ENCODE measurements around the gene UCK1. TPM values are rescaled to one million over a fixed set of nuclear protein-coding genes. Genes with fewer than 3 reads are reported as not detected.

The UCK1 gene
- polyA plus RNA-seq, 2 donors = 17.3 to 19.4 TPM

- Histone ChIP-seq H3K27me3 (ENCODE audit: control insufficient read depth in 1 of 2, insufficient read depth in 2 of 2, low read length in 2 of 2) (no peaks in the 10 kb centered on the region), H3K4me1 (ENCODE audit: control insufficient read depth in 2 of 2, insufficient read depth in 2 of 2, low read length in 1 of 2) (peaks cover 3 to 7% of the 10 kb centered on the region in 2 donors), H3K36me3 (ENCODE audit: control insufficient read depth in 2 of 2, insufficient read depth in 2 of 2, low read length in 1 of 2) (peaks cover 0 to 30% of the 10 kb centered on the region in 2 donors), H3K27ac (ENCODE audit: low read depth in 2 of 2, low read length in 1 of 2) (peak overlapping the region in 1 of 2 donors; percentile 16), H3K9me3 (ENCODE audit: control insufficient read depth in 2 of 2, insufficient read depth in 1 of 2, low read depth in 1 of 2, low read length in 1 of 2) (no peaks in the 10 kb centered on the region), H3K4me3 (ENCODE audit: low read depth in 1 of 2, low read length in 2 of 2) (no peak overlapping the region)
- WGBS, 2 donors = 45 to 50% methylated on average over 5 of the region's 5 CpGs
Measured at GRCh38 chr9:131500939-131501541, 30.0 kb downstream of the UCK1 start.

- Histone ChIP-seq H3K9me3 (ENCODE audit: control insufficient read depth in 2 of 2, insufficient read depth in 1 of 2, low read depth in 1 of 2, low read length in 1 of 2) (no peaks in the 10 kb centered on the region), H3K4me1 (ENCODE audit: control insufficient read depth in 2 of 2, insufficient read depth in 2 of 2, low read length in 1 of 2) (peaks cover 3 to 7% of the 10 kb centered on the region in 2 donors), H3K27me3 (ENCODE audit: control insufficient read depth in 1 of 2, insufficient read depth in 2 of 2, low read length in 2 of 2) (no peaks in the 10 kb centered on the region), H3K27ac (ENCODE audit: low read depth in 2 of 2, low read length in 1 of 2) (no peak overlapping the region), H3K36me3 (ENCODE audit: control insufficient read depth in 2 of 2, insufficient read depth in 2 of 2, low read length in 1 of 2) (peaks cover 5 to 37% of the 10 kb centered on the region in 2 donors), H3K4me3 (ENCODE audit: low read depth in 1 of 2, low read length in 2 of 2) (no peak overlapping the region)
- WGBS, 2 donors = 63 to 64% methylated on average over 12 of the region's 12 CpGs
Measured at GRCh38 chr9:131500377-131500776, 30.7 kb downstream of the UCK1 start.

GRCh38 chr9:131499254-131499767 lies 31.8 kb downstream of the UCK1 start:
- Histone ChIP-seq H3K36me3 (ENCODE audit: control insufficient read depth in 2 of 2, insufficient read depth in 2 of 2, low read length in 1 of 2) (peaks cover 13 to 47% of the 10 kb centered on the region in 2 donors), H3K27ac (ENCODE audit: low read depth in 2 of 2, low read length in 1 of 2) (no peak overlapping the region), H3K4me1 (ENCODE audit: control insufficient read depth in 2 of 2, insufficient read depth in 2 of 2, low read length in 1 of 2) (peaks cover 3 to 7% of the 10 kb centered on the region in 2 donors), H3K27me3 (ENCODE audit: control insufficient read depth in 1 of 2, insufficient read depth in 2 of 2, low read length in 2 of 2) (no peaks in the 10 kb centered on the region), H3K4me3 (ENCODE audit: low read depth in 1 of 2, low read length in 2 of 2) (no peak overlapping the region), H3K9me3 (ENCODE audit: control insufficient read depth in 2 of 2, insufficient read depth in 1 of 2, low read depth in 1 of 2, low read length in 1 of 2) (no peaks in the 10 kb centered on the region)
- 78 to 81% methylated on average over 7 of the region's 7 CpGs for WGBS, 2 donors

GRCh38 chr9:131496844-131497405 lies 34.1 kb downstream of the UCK1 start:
- 69 to 80% methylated on average over 10 of the region's 10 CpGs for WGBS, 2 donors
- Histone ChIP-seq H3K9me3 (ENCODE audit: control insufficient read depth in 2 of 2, insufficient read depth in 1 of 2, low read depth in 1 of 2, low read length in 1 of 2) (no peaks in the 10 kb centered on the region), H3K4me3 (ENCODE audit: low read depth in 1 of 2, low read length in 2 of 2) (no peak overlapping the region), H3K27ac (ENCODE audit: low read depth in 2 of 2, low read length in 1 of 2) (no peak overlapping the region), H3K36me3 (ENCODE audit: control insufficient read depth in 2 of 2, insufficient read depth in 2 of 2, low read length in 1 of 2) (peaks cover 30 to 69% of the 10 kb centered on the region in 2 donors), H3K4me1 (ENCODE audit: control insufficient read depth in 2 of 2, insufficient read depth in 2 of 2, low read length in 1 of 2) (peaks cover 3% of the 10 kb centered on the region in 2 donors), H3K27me3 (ENCODE audit: control insufficient read depth in 1 of 2, insufficient read depth in 2 of 2, low read length in 2 of 2) (no peaks in the 10 kb centered on the region)

GRCh38 chr9:131495785-131496184 lies 35.3 kb downstream of the UCK1 start:
- WGBS, 2 donors = 86% methylated on average over 22 of the region's 22 CpGs

GRCh38 chr9:131494296-131494870 lies 36.7 kb downstream of the UCK1 start:
- WGBS, 2 donors = 89 to 91% methylated on average over 22 of the region's 22 CpGs
- no peak overlapping the region for H3K27ac ChIP-seq (ENCODE audit: low read depth in 2 of 2, low read length in 1 of 2)

More at GRCh38 chr9:131495785-131496184, 35.3 kb downstream of the UCK1 start:
- Histone ChIP-seq H3K9me3 (ENCODE audit: control insufficient read depth in 2 of 2, insufficient read depth in 1 of 2, low read depth in 1 of 2, low read length in 1 of 2) (no peaks in the 10 kb centered on the region), H3K4me1 (ENCODE audit: control insufficient read depth in 2 of 2, insufficient read depth in 2 of 2, low read length in 1 of 2) (peaks cover 0 to under 1% of the 10 kb centered on the region in 2 donors), H3K36me3 (ENCODE audit: control insufficient read depth in 2 of 2, insufficient read depth in 2 of 2, low read length in 1 of 2) (peaks cover 41 to 79% of the 10 kb centered on the region in 2 donors), H3K27me3 (ENCODE audit: control insufficient read depth in 1 of 2, insufficient read depth in 2 of 2, low read length in 2 of 2) (no peaks in the 10 kb centered on the region), H3K27ac (ENCODE audit: low read depth in 2 of 2, low read length in 1 of 2) (no peak overlapping the region), H3K4me3 (ENCODE audit: low read depth in 1 of 2, low read length in 2 of 2) (no peak overlapping the region)

GRCh38 chr9:131492070-131492469 lies 39.0 kb downstream of the UCK1 start:
- Histone ChIP-seq H3K4me3 (ENCODE audit: low read depth in 1 of 2, low read length in 2 of 2) (no peak overlapping the region), H3K36me3 (ENCODE audit: control insufficient read depth in 2 of 2, insufficient read depth in 2 of 2, low read length in 1 of 2) (peaks cover 51 to 93% of the 10 kb centered on the region in 2 donors), H3K27ac (ENCODE audit: low read depth in 2 of 2, low read length in 1 of 2) (no peak overlapping the region), H3K27me3 (ENCODE audit: control insufficient read depth in 1 of 2, insufficient read depth in 2 of 2, low read length in 2 of 2) (no peaks in the 10 kb centered on the region), H3K9me3 (ENCODE audit: control insufficient read depth in 2 of 2, insufficient read depth in 1 of 2, low read depth in 1 of 2, low read length in 1 of 2) (no peaks in the 10 kb centered on the region), H3K4me1 (ENCODE audit: control insufficient read depth in 2 of 2, insufficient read depth in 2 of 2, low read length in 1 of 2) (no peaks in the 10 kb centered on the region)
- WGBS, 2 donors = 85 to 86% methylated on average over 6 of the region's 6 CpGs

More at GRCh38 chr9:131494296-131494870, 36.7 kb downstream of the UCK1 start:
- Histone ChIP-seq H3K9me3 (ENCODE audit: control insufficient read depth in 2 of 2, insufficient read depth in 1 of 2, low read depth in 1 of 2, low read length in 1 of 2) (no peaks in the 10 kb centered on the region), H3K4me1 (ENCODE audit: control insufficient read depth in 2 of 2, insufficient read depth in 2 of 2, low read length in 1 of 2) (no peaks in the 10 kb centered on the region), H3K4me3 (ENCODE audit: low read depth in 1 of 2, low read length in 2 of 2) (no peak overlapping the region), H3K27me3 (ENCODE audit: control insufficient read depth in 1 of 2, insufficient read depth in 2 of 2, low read length in 2 of 2) (no peaks in the 10 kb centered on the region), H3K36me3 (ENCODE audit: control insufficient read depth in 2 of 2, insufficient read depth in 2 of 2, low read length in 1 of 2) (peaks cover 45 to 88% of the 10 kb centered on the region in 2 donors)

- whole genome bisulfite sequencing, 2 donors = 93 to 96% methylated on average over 20 of the region's 20 CpGs
- peaks cover 51 to 87% of the 10 kb centered on the region in 2 donors for H3K36me3 ChIP-seq (ENCODE audit: control insufficient read depth in 2 of 2, insufficient read depth in 2 of 2, low read length in 1 of 2)
- H3K4me1 ChIP-seq (ENCODE audit: control insufficient read depth in 2 of 2, insufficient read depth in 2 of 2, low read length in 1 of 2) = no peaks in the 10 kb centered on the region
- H3K27me3 ChIP-seq (ENCODE audit: control insufficient read depth in 1 of 2, insufficient read depth in 2 of 2, low read length in 2 of 2) = no peaks in the 10 kb centered on the region
- no peaks in the 10 kb centered on the region for H3K9me3 ChIP-seq (ENCODE audit: control insufficient read depth in 2 of 2, insufficient read depth in 1 of 2, low read depth in 1 of 2, low read length in 1 of 2)
- no peak overlapping the region for H3K4me3 ChIP-seq (ENCODE audit: low read depth in 1 of 2, low read length in 2 of 2)
- H3K27ac ChIP-seq (ENCODE audit: low read depth in 2 of 2, low read length in 1 of 2) = no peak overlapping the region
Measured at GRCh38 chr9:131491001-131491710, 39.9 kb downstream of the UCK1 start.

GRCh38 chr9:131490514-131490913 lies 40.5 kb downstream of the UCK1 start:
- H3K4me1 ChIP-seq (ENCODE audit: control insufficient read depth in 2 of 2, insufficient read depth in 2 of 2, low read length in 1 of 2) = peaks cover 0 to 3% of the 10 kb centered on the region in 2 donors
- H3K27me3 ChIP-seq (ENCODE audit: control insufficient read depth in 1 of 2, insufficient read depth in 2 of 2, low read length in 2 of 2) = no peaks in the 10 kb centered on the region
- H3K9me3 ChIP-seq (ENCODE audit: control insufficient read depth in 2 of 2, insufficient read depth in 1 of 2, low read depth in 1 of 2, low read length in 1 of 2) = no peaks in the 10 kb centered on the region
- no peak overlapping the region for H3K4me3 ChIP-seq (ENCODE audit: low read depth in 1 of 2, low read length in 2 of 2)
- 73 to 75% methylated on average over 8 of the region's 8 CpGs for WGBS, 2 donors
- peaks cover 48 to 88% of the 10 kb centered on the region in 2 donors for H3K36me3 ChIP-seq (ENCODE audit: control insufficient read depth in 2 of 2, insufficient read depth in 2 of 2, low read length in 1 of 2)
- no peak overlapping the region for H3K27ac ChIP-seq (ENCODE audit: low read depth in 2 of 2, low read length in 1 of 2)

Data from esophagus (tissue), 2 donors.